A549 (cell line): ENCODE data around the gene REM2. TPM values are rescaled to one million over a fixed set of nuclear protein-coding genes. Genes with fewer than 3 reads are reported as not detected.

Experiments
- ATAC-seq, 2 experiments: fragments of 200-7000 bp in 1 of 2; fragments of >200 bp in 1 of 2; cut with Nextera tagmentation in 1 of 2; cut with Tn5 transposase in 1 of 2; 3 replicates each; pipeline versions ENCODE4 v1.8.0 to v1.9.1; 2018 to 2020; ENCODE audit warnings: mild to moderate bottlenecking in 1 of 2, moderate library complexity in 1 of 2
- CTCF ChIA-PET: fragments of 300-600 bp; sonication (Branson Sonifier 250); formaldehyde crosslinking; extraction: SDS; loops from one replicate; lab custom pipeline; 2021; ENCODE audit warnings: antibody characterized with exemption, inconsistent platforms; lab: Yijun Ruan, JAX
- POLR2A ChIA-PET: fragments of 350-600 bp; formaldehyde crosslinking; extraction: SDS; loops from one replicate; lab custom pipeline; 2021; ENCODE audit warnings: antibody characterized with exemption, inconsistent platforms; lab: Yijun Ruan, JAX
- DNase-seq, 2 experiments: peaks; one replicate each; pipeline versions ENCODE4 v3.0.0 to v3.0.0-alpha.2; 2011 to 2016; ENCODE audit warnings: low read depth in 1 of 2, low spot score in 1 of 2
- FAIRE-seq: peaks from 2 replicates; lab custom pipeline; 2011; peaks lifted over from hg19 to GRCh38; lab: Jason Lieb, UNC
- H3K27ac ChIP-seq, 2 experiments: fragments of >200 bp; sonication (Bioruptor Twin); formaldehyde crosslinking; 3 replicates each; pipeline ENCODE4 v1.5.1; 2016 to 2017
- H3K4me1 ChIP-seq: fragments of >200 bp; sonication (Bioruptor Twin); formaldehyde crosslinking; 3 replicates; pipeline ENCODE4 v1.6.1; 2016
- H3K4me2 ChIP-seq: fragments of >200 bp; sonication (Bioruptor Twin); formaldehyde crosslinking; 3 replicates; pipeline ENCODE4 v1.6.1; 2016
- H3K4me3 ChIP-seq: fragments of >200 bp; sonication (Bioruptor Twin); formaldehyde crosslinking; 3 replicates; pipeline ENCODE4 v1.5.1; 2016
- H3K9me3 ChIP-seq: fragments of >200 bp; sonication (Bioruptor Twin); formaldehyde crosslinking; 3 replicates; pipeline ENCODE4 v1.6.1; 2016
- BHLHE40 ChIP-seq: IDR thresholded peaks from 2 replicates; pipeline ENCODE4 v1.6.1; 2012; ENCODE audit warnings: low read depth, low read length, inconsistent platforms
- CBX2 ChIP-seq: fragments of 200-600 bp; sonication (generic); IDR thresholded peaks from 2 replicates; pipeline ENCODE4 v1.6.1; 2016; ENCODE audit warnings: low read depth, mild to moderate bottlenecking, borderline replicate concordance
- CEBPB ChIP-seq, 2 experiments: fragments of >200 bp in 1 of 2; sonication (Bioruptor Twin) in 1 of 2; formaldehyde crosslinking in 1 of 2; IDR thresholded peaks; 2 replicates each; pipeline ENCODE4 v1.6.1; 2012 to 2016
- CTCF ChIP-seq: fragments of >200 bp; sonication (Bioruptor Twin); formaldehyde crosslinking; IDR thresholded peaks from 3 replicates; pipeline ENCODE4 v1.5.1; 2016
- EHMT2 ChIP-seq: fragments of 200-600 bp; sonication (generic); IDR thresholded peaks from 2 replicates; pipeline ENCODE4 v1.6.1; 2016; ENCODE audit warnings: antibody characterized with exemption, low read depth, mild to moderate bottlenecking, moderate library complexity
- EP300 ChIP-seq, 2 experiments: fragments of >200 bp; sonication (Bioruptor Twin); formaldehyde crosslinking; IDR thresholded peaks; 2 replicates in 1 of 2; 3 replicates in 1 of 2; pipeline ENCODE4 v1.6.1; 2016 to 2017
- FOSB ChIP-seq: fragments of 250-450 bp; sonication (Bioruptor Pico); IDR thresholded peaks from 2 replicates; pipeline ENCODE4 v1.5.0; 2020; ENCODE audit warnings: mild to moderate bottlenecking, moderate library complexity
- GATA3 ChIP-seq: IDR thresholded peaks from 2 replicates; pipeline ENCODE4 v1.6.1; 2012; ENCODE audit warnings: borderline replicate concordance
- HDAC2 ChIP-seq: fragments of 200-600 bp; sonication (generic); IDR thresholded peaks from 2 replicates; pipeline ENCODE4 v1.6.1; 2016
- HOXB13 ChIP-seq: fragments of 250-450 bp; sonication (Bioruptor Pico); IDR thresholded peaks from 2 replicates; pipeline ENCODE4 v1.5.0; 2020; ENCODE audit warnings: low read depth, mild to moderate bottlenecking, moderate library complexity
- JUNB ChIP-seq: fragments of >200 bp; sonication (Bioruptor Twin); formaldehyde crosslinking; IDR thresholded peaks from 2 replicates; pipeline ENCODE4 v1.6.1; 2016
- KDM5A ChIP-seq: fragments of 200-600 bp; sonication (generic); IDR thresholded peaks from 2 replicates; pipeline ENCODE4 v1.6.1; 2016; ENCODE audit warnings: antibody characterized with exemption, mild to moderate bottlenecking
- MAFK ChIP-seq: fragments of 450-650 bp; IDR thresholded peaks from 2 replicates; pipeline ENCODE4 v1.6.1; 2014; ENCODE audit not compliant: partially characterized antibody
- MAZ ChIP-seq: fragments of 150-350 bp; IDR thresholded peaks from 2 replicates; pipeline ENCODE4 v1.6.1; 2014; ENCODE audit warnings: antibody characterized with exemption, low read depth, low read length, borderline replicate concordance
- NFE2L2 ChIP-seq: fragments of 150-350 bp; conservative IDR thresholded peaks from 2 replicates; pipeline ENCODE4 v1.6.1; 2014; ENCODE audit warnings: low read length
- NR3C1 ChIP-seq: fragments of >200 bp; sonication (Bioruptor Twin); formaldehyde crosslinking; IDR thresholded peaks from 3 replicates; pipeline ENCODE4 v1.6.1; 2017
- RFX5 ChIP-seq: fragments of 450-650 bp; IDR thresholded peaks from 2 replicates; pipeline ENCODE4 v1.7.1; 2014; ENCODE audit warnings: antibody characterized with exemption, mild to moderate bottlenecking, moderate library complexity
- USF2 ChIP-seq: fragments of 450-650 bp; IDR thresholded peaks from 2 replicates; pipeline ENCODE4 v1.6.1; 2014; ENCODE audit warnings: antibody characterized with exemption
- ZC3H11A ChIP-seq: fragments of 450-650 bp; IDR thresholded peaks from 2 replicates; pipeline ENCODE4 v1.6.1; 2014; ENCODE audit warnings: antibody characterized with exemption, mild to moderate bottlenecking
- ZFP36 ChIP-seq: fragments of 450-650 bp; IDR thresholded peaks from 2 replicates; pipeline ENCODE4 v1.6.1; 2014; ENCODE audit warnings: borderline replicate concordance; ENCODE audit not compliant: partially characterized antibody
- WGBS: methylation state at CpG from one replicate; pipeline ENCODE4 v1.1.6; 2017; ENCODE audit errors: missing lambda C conversion rate; 5-methylcytosine and 5-hydroxymethylcytosine counted together
- polyA plus RNA-seq, 4 experiments: library from polyadenylated mRNA; depleted of rRNA in 3 of 4; stranded (reverse); fragments of >200 nt; fragmentation: RNase III in 1 of 4; extraction: RNeasy Plus Mini Kit Qiagen cat#74134 plus additional on column Dnase treatment in 1 of 4; gene quantifications; 2 replicates in 3 of 4; 3 replicates in 1 of 4; pipeline ENCODE4 v1.2.3, GENCODE V29; 2011 to 2017
- TF ChIP-seq, protein P1 (sequence below): fragments of >200 bp; sonication (Bioruptor Twin); formaldehyde crosslinking; IDR thresholded peaks from 2 replicates; pipeline ENCODE4 v1.6.1; 2016
- TF ChIP-seq, protein P2 (sequence below): fragments of 250-450 bp; sonication (Bioruptor Pico); IDR thresholded peaks from 2 replicates; pipeline ENCODE4 v1.5.0; 2020; ENCODE audit warnings: low read depth, mild to moderate bottlenecking, moderate library complexity

REM2 gene
- polyA plus RNA-seq, 2 of the 4 experiments (the other 2 are of a cell fraction): 0.23 to 0.31 TPM

DNA sequence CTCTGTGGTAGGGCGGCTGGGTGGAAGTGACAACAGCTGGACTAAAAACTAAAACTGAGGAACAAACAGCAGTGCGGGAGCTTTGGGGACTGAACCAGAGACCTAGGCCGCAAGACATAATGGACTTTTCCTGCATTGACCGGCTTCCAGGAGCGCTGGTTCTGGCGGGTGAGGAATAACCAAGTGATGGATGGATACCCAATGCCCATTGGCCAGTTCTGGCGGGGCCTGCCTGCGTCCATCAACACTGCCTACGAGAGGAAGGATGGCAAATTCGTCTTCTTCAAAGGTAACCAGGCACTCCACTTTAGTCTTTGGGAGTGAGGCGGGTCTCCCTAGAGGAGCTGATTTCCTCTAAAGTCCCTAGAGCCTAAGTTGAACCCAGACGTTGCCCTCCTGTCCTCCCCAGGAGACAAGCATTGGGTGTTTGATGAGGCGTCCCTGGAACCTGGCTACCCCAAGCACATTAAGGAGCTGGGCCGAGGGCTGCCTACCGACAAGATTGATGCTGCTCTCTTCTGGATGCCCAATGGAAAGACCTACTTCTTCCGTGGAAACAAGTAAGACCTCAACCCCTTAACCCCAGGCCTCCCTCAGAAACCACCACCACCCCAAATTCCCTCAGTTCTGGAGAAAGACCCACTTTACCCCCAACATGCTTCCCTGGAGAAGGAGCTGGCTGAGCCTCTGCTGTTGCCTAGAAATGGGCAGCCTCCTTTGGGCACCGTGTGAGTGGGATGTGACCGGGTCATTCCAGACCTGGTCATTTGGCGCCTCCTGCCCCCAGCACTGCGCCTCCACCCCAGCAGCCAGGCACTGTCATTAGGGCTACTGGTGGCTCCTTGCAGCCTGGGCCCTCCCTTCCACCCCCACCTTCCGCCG, 38.6 kb upstream of the REM2 start:
- no peaks in the 10 kb centered on the region for H3K9me3 ChIP-seq
- no peak for FAIRE-seq
- TF ChIP-seq KDM5A (no peak), EHMT2 (no peak), BHLHE40 (no peak), USF2 (no peak), CTCF (no peak), NFE2L2 (no peak), CEBPB (IDR thresholded peaks at IDR 0.05) (no peak), HOXB13 (CRISPR knock-in tag) (no peak)
- no peak for DNase-seq
- H3K4me1 ChIP-seq: no peaks in the 10 kb centered on the region
- H3K4me3 ChIP-seq: no peak overlapping the region
- no peak overlapping the region for H3K27ac ChIP-seq
- CTCF ChIA-PET: interaction anchor here (0.6 to 14.1 kb wide), 8 partner anchors 8 to 288 kb away, joined by 3 to 195 read pairs (median 6); partner anchors contain the start of gene MRPL52
- ATAC-seq: no peak
- WGBS: 91% methylated on average over 18 of the region's 22 CpGs
- H3K4me2 ChIP-seq: no peak overlapping the region
- POLR2A ChIA-PET: interaction anchor here (0.6 kb wide), 1 partner anchor 54 kb away, joined by 3 read pairs; no protein-coding TSS in a partner anchor

- no peak for DNase-seq
- ChIA-PET POLR2A (interaction anchor here (0.6 kb wide), 1 partner anchor 55 kb away, joined by 3 read pairs; no protein-coding TSS in a partner anchor), CTCF (interaction anchor here (0.7 to 14.1 kb wide), 7 partner anchors 7 to 419 kb away, joined by 3 to 195 read pairs (median 8); partner anchors contain the start of gene MRPL52)
- Histone ChIP-seq H3K4me3 (no peak overlapping the region), H3K4me2 (no peak overlapping the region), H3K9me3 (no peaks in the 10 kb centered on the region), H3K4me1 (no peaks in the 10 kb centered on the region), H3K27ac (no peak overlapping the region)
- WGBS: 81% methylated on average over 9 of the region's 9 CpGs
- no peak for ATAC-seq
- no peak for TF ChIP-seq CTCF
- TF ChIP-seq, protein P1, sequence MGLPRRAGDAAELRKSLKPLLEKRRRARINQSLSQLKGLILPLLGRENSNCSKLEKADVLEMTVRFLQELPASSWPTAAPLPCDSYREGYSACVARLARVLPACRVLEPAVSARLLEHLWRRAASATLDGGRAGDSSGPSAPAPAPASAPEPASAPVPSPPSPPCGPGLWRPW: no peak
- no peak for FAIRE-seq
Measured at GRCh38 chr14:22845103-22845394, 38.0 kb upstream of the REM2 start.

DNA sequence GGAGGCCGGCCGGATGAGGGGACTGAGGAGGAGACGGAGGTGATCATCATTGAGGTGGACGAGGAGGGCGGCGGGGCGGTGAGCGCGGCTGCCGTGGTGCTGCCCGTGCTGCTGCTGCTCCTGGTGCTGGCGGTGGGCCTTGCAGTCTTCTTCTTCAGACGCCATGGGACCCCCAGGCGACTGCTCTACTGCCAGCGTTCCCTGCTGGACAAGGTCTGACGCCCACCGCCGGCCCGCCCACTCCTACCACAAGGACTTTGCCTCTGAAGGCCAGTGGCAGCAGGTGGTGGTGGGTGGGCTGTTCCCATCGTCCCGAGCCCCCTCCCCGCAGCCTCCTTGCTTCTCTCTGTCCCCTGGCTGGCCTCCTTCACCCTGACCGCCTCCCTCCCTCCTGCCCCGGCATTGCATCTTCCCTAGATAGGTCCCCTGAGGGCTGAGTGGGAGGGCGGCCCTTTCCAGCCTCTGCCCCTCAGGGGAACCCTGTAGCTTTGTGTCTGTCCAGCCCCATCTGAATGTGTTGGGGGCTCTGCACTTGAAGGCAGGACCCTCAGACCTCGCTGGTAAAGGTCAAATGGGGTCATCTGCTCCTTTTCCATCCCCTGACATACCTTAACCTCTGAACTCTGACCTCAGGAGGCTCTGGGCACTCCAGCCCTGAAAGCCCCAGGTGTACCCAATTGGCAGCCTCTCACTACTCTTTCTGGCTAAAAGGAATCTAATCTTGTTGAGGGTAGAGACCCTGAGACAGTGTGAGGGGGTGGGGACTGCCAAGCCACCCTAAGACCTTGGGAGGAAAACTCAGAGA, 37.0 kb upstream of the REM2 start:
- TF ChIP-seq GATA3 (no peak), ZFP36 (no peak), HDAC2 (no peak), NR3C1 (no peak), MAZ (no peak), FOSB (CRISPR knock-in tag) (no peak), MAFK (no peak), EP300 (IDR thresholded peaks at IDR 0.05) (no peak), RFX5 (no peak), CEBPB (IDR thresholded peaks at IDR 0.05) (no peak), CBX2 (no peak), JUNB (no peak), BHLHE40 (no peak), EHMT2 (no peak), ZC3H11A (no peak)
- TF ChIP-seq, protein P2, sequence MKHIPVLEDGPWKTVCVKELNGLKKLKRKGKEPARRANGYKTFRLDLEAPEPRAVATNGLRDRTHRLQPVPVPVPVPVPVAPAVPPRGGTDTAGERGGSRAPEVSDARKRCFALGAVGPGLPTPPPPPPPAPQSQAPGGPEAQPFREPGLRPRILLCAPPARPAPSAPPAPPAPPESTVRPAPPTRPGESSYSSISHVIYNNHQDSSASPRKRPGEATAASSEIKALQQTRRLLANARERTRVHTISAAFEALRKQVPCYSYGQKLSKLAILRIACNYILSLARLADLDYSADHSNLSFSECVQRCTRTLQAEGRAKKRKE (CRISPR knock-in tag): no peak
- H3K4me3 ChIP-seq: no peak overlapping the region
- WGBS: 83% methylated on average over 26 of the region's 26 CpGs
- H3K27ac ChIP-seq: no peak overlapping the region
- ChIA-PET POLR2A (no interaction called here), CTCF (interaction anchor here (0.5 to 14.1 kb wide), 9 partner anchors 6 to 420 kb away, joined by 3 to 259 read pairs (median 9); partner anchors contain the start of gene LRP10)
- FAIRE-seq (no peak), DNase-seq (no peak), ATAC-seq (no peak)
- H3K4me2 ChIP-seq: no peak overlapping the region
- H3K9me3 ChIP-seq: no peaks in the 10 kb centered on the region
- no peaks in the 10 kb centered on the region for H3K4me1 ChIP-seq
